Cardiac ventricle fibroblast (primary cell): ENCODE results near the gene KRTAP4-9. TPM values are rescaled to one million over a fixed set of nuclear protein-coding genes. Genes with fewer than 3 reads are reported as not detected.

Experiments
- total RNA-seq: library from RNA; depleted of rRNA; stranded (reverse); fragments of >200 nt; gene quantifications from 2 replicates; pipeline ENCODE4 v1.2.3, GENCODE V29; 2015

The KRTAP4-9 gene
- total RNA-seq, result not detected in 2 replicates

DNA sequence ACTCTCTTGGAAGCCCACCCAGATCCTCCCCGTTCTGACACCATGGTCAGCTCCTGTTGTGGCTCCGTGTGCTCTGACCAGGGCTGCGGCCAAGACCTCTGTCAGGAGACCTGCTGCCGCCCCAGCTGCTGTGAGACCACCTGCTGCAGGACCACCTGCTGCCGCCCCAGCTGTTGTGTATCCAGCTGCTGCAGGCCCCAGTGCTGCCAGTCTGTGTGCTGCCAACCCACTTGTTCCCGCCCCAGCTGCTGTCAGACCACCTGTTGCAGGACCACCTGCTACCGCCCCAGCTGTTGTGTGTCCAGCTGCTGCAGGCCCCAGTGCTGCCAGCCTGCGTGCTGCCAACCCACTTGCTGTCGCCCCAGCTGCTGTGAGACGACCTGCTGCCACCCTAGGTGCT, at the start of gene KRTAP4-9:
Gene KRTAP4-9, plus strand, starts transcription at position 43 of the 400 bp plus-strand sequence. Its CDS starts 0 bp downstream, at position 43.

DNA sequence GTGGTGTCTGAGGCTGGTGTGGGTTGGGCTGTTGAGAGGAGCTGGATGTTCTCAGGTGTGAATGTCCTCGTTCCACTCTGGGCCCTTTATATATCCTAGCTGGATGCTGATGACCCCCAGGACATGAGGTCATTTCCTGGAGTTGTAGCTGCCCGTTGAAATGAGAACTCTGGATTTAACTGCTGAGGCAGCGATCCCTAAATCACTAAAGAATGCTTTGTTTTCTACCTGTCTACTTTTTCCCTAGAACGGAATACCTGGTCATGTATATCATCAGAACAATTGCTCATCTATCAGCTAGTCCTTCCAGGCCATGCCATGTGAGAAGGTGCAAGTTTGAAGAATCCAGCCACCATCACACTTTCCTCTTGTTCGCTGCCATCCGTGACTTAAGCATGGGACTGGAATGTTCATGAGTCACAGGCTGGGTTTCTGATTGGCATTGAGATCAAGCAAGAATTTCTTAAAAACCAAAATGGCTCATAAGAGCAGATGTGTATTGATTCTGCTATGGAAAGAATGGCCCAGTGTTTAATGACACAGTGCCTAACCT, 45.1 kb upstream of the KRTAP4-9 start, which contains the start of gene KRTAP2-3:
Gene KRTAP2-3, minus strand, starts transcription at position 63 of the 553 bp plus-strand sequence. CDS start 64 bp downstream, outside the sequence.

GRCh38 chr17:41065829-41066624, 39.2 kb upstream of the KRTAP4-9 start, which contains the start of gene KRTAP2-4:
Gene KRTAP2-4 (minus strand): TSS chr17:41065879. CDS start chr17:41065845, 34 bp downstream.

DNA sequence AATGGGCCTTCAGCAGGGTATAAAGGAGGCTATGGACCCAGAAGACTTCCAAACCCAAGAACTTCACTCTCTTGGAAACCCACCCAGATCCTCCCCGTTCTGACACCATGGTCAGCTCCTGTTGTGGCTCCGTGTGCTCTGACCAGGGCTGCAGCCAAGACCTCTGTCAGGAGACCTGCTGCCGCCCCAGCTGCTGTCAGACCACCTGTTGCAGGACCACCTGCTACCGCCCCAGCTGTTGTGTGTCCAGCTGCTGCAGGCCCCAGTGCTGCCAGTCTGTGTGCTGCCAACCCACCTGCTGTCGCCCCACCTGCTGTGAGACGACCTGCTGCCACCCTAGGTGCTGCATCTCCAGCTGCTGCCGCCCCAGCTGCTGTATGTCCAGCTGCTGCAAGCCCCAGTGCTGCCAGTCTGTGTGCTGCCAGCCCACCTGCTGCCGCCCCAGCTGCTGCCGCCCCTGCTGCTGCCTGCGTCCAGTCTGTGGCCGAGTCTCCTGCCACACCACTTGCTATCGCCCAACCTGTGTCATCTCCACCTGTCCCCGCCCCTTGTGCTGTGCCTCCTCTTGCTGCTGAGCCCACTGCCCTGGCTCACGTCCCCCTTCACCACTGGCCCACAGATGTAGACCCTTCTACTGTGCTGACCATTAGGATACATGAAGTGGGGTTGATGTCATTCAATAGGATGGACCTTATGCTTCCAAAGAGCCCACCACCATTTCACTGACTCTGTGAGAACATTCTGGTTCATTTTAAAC, 20.9 kb upstream of the KRTAP4-9 start, which contains the start of gene KRTAP4-7:
Gene KRTAP4-7, plus strand, starts transcription at position 51 of the 757 bp plus-strand sequence. Its CDS starts 57 bp downstream, at position 108.

GRCh38 chr17:41098042-41098441, 7.1 kb upstream of the KRTAP4-9 start, which contains the start of gene KRTAP4-8:
Gene KRTAP4-8 (minus strand): TSS chr17:41098142. CDS start chr17:41098084, 58 bp downstream.

DNA sequence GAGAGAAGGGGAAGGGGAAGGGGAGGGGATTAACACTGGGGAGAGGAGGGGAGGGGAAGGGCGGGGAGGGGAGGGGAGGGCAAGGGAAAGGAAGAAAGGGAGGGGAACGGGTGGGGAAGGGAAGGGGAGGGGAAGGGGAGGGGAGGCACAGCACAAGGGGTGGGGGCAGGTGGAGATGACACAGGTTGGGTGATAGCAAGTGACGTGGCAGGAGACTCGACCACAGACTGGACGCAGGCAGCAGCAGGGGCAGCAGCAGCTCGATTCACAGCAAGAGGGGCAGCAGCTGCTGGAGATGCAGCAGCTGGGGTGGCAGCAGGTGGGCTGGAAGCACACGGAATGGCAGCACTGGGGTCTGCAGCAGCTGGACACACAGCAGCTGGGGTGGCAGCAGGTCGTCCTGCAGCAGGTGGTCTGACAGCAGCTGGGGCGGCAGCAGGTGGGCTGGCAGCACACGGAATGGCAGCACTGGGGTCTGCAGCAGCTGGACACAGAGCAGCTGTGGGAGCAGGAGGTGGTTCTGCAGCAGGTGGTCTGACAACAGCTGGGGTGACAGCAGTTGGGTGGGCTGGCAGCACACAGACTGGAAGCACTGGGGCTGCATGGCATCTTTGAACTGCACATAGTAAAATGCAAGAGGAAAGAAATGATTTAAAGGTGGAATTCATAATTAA, 3.5 kb upstream of the KRTAP4-9 start, which contains the start of gene KRTAP4-16:
Gene KRTAP4-16, minus strand, starts transcription at position 624 of the 674 bp plus-strand sequence. Its CDS starts 0 bp downstream, at position 624.

DNA sequence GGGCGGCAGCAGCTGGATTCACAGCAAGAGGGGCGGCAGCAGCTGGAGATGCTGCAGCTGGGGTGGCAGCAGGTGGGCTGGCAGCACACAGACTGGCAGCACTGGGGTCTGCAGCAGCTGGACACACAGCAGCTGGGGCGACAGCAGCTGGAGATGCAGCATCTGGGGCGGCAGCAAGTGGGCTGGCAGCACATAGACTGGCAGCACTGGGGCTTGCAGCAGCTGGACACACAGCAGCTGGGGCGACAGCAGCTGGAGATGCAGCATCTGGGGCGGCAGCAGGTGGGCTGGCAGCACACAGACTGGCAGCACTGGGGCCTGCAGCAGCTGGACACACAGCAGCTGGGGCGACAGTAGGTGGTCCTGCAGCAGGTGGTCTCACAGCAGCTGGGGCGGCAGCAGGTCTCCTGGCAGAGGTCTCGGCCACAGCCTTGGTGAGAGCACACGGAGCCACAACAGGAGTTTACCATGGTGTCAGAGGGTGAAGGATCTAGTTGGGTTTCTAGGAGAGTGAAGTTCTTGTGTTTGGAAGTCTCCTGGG, 12.7 kb downstream of the KRTAP4-9 start, which contains the start of gene KRTAP4-11:
Gene KRTAP4-11, minus strand, starts transcription at position 528 of the 541 bp plus-strand sequence. Its CDS starts 58 bp downstream, at position 470.

DNA sequence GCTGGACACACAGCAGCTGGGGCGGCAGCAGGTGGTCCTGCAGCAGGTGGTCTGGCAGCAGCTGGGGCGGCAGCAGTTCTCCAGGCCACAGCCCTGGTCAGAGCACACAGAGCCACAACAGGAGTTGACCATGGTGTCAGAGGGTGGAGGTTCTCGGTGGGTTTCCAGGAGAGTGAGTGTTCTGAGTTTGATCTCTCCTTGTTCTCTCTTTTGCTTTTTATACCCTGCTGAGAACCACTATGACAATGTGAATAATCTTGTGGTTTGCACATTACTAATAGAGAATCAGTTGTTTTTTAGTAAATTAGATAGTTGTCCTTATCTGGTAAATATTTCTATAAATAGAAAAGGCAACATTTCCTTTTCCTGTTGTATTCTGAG, 18.8 kb downstream of the KRTAP4-9 start, which contains the start of gene KRTAP4-12:
Gene KRTAP4-12, minus strand, starts transcription at position 192 of the 381 bp plus-strand sequence. Its CDS starts 60 bp downstream, at position 132.

DNA sequence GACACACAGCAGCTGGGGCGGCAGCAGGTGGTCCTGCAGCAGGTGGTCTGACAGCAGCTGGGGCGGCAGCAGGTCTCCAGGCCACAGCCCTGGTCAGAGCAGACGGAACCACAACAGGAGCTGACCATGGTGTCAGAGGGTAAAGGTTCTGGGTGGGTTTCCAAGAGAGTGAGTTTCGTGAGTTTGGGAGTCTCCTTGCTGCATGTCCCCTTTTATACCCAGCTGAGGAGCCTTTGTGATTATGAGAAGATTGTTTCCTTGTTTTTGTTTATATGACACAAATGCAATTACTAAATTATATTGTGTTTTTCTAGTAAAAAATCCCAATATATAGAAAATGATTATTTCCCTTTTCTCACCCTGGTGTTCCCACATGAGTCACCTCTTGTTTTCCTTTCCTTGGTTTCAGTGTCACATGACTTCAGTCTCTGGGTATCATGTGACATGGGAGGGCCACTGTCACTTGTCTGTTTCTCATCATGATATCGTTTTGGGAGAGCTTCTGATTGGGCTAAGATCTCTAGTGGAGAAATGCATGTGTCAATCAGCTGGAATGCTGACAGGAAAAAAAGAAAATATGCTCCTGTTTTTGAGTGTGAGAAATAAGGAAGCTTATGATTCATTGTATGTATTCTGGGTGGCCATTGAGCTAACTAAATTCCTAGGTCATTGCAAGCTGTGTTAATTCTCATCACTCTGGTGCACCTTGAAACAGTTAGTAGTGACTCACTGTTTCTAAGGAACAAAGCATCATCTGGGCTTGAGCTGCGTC, 35.4 kb downstream of the KRTAP4-9 start, which contains the start of gene KRTAP4-6:
Gene KRTAP4-6, minus strand, starts transcription at position 185 of the 772 bp plus-strand sequence. Its CDS starts 57 bp downstream, at position 128.

DNA sequence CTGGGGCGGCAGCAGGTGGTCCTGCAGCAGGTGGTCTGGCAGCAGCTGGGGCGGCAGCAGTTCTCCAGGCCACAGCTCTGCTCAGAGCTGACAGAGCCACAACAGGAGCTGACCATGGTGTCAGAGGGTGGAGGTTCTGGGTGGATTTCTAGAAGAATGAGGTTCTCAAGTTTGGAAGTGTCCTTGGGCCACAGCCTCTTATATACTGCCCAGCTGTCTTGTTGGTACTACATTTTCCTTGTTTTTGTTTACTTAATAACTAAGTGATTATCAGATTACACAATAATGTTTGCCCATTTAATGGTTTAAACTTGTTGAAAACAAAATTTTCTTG, 44.4 kb downstream of the KRTAP4-9 start, which contains the start of gene KRTAP4-5:
Gene KRTAP4-5, minus strand, starts transcription at position 174 of the 334 bp plus-strand sequence. Its CDS starts 58 bp downstream, at position 116.

Other genes starting within 250 kb of the KRTAP4-9 start
- gene KRT12, start 238.2 kb upstream of the KRTAP4-9 start, total RNA-seq, result not detected in 2 replicates
- gene KRT20, start 220.1 kb upstream of the KRTAP4-9 start, total RNA-seq, result not detected in 2 replicates
- not detected in 2 replicates for gene KRT23, start 167.7 kb upstream of the KRTAP4-9 start, total RNA-seq
- not detected in 2 replicates for gene KRT39, start 138.4 kb upstream of the KRTAP4-9 start, total RNA-seq
- gene KRT40, start 121.1 kb upstream of the KRTAP4-9 start, total RNA-seq, result not detected in 2 replicates
- gene KRTAP3-3, start 111.2 kb upstream of the KRTAP4-9 start, total RNA-seq, result not detected in 2 replicates
- not detected in 2 replicates for gene KRTAP3-2, start 105.5 kb upstream of the KRTAP4-9 start, total RNA-seq
- not detected in 2 replicates for gene KRTAP3-1, start 96.3 kb upstream of the KRTAP4-9 start, total RNA-seq
- not detected in 2 replicates for gene KRTAP1-5, start 78.2 kb upstream of the KRTAP4-9 start, total RNA-seq
- gene KRTAP1-4, start 75.2 kb upstream of the KRTAP4-9 start, total RNA-seq, result not detected in 2 replicates
- not detected in 2 replicates for gene KRTAP1-3, start 70.5 kb upstream of the KRTAP4-9 start, total RNA-seq
- gene KRTAP1-1, start 63.9 kb upstream of the KRTAP4-9 start, total RNA-seq, result not detected in 2 replicates
- not detected in 2 replicates for gene KRTAP2-1, start 58.1 kb upstream of the KRTAP4-9 start, total RNA-seq
- not detected in 2 replicates for gene KRTAP2-2, start 50.2 kb upstream of the KRTAP4-9 start, total RNA-seq
- gene KRTAP2-3, start 45.3 kb upstream of the KRTAP4-9 start, total RNA-seq, result not detected in 2 replicates
- not detected in 2 replicates for gene KRTAP2-4, start 39.5 kb upstream of the KRTAP4-9 start, total RNA-seq
- gene KRTAP4-7, start 21.2 kb upstream of the KRTAP4-9 start, total RNA-seq, result not detected in 2 replicates
- gene KRTAP4-8, start 7.2 kb upstream of the KRTAP4-9 start, total RNA-seq, result not detected in 2 replicates
- not detected in 2 replicates for gene KRTAP4-16, start 3.2 kb upstream of the KRTAP4-9 start, total RNA-seq
- gene KRTAP4-11, start 13.0 kb downstream of the KRTAP4-9 start, total RNA-seq, result not detected in 2 replicates
- gene KRTAP4-12, start 18.8 kb downstream of the KRTAP4-9 start, total RNA-seq, result not detected in 2 replicates
- gene KRTAP4-6, start 35.2 kb downstream of the KRTAP4-9 start, total RNA-seq, result not detected in 2 replicates
- not detected in 2 replicates for gene KRTAP4-5, start 44.4 kb downstream of the KRTAP4-9 start, total RNA-seq
- not detected in 2 replicates for gene KRTAP4-4, start 55.4 kb downstream of the KRTAP4-9 start, total RNA-seq
- gene KRTAP4-3, start 62.8 kb downstream of the KRTAP4-9 start, total RNA-seq, result not detected in 2 replicates
- gene KRTAP4-2, start 72.8 kb downstream of the KRTAP4-9 start, total RNA-seq, result not detected in 2 replicates
- not detected in 2 replicates for gene KRTAP4-1, start 79.5 kb downstream of the KRTAP4-9 start, total RNA-seq
- not detected in 2 replicates for gene KRTAP9-1, start 84.5 kb downstream of the KRTAP4-9 start, total RNA-seq
- not detected in 2 replicates for gene KRTAP9-2, start 121.3 kb downstream of the KRTAP4-9 start, total RNA-seq
- gene KRTAP9-3, start 127.1 kb downstream of the KRTAP4-9 start, total RNA-seq, result not detected in 2 replicates
- gene KRTAP9-8, start 132.6 kb downstream of the KRTAP4-9 start, total RNA-seq, result not detected in 2 replicates
- not detected in 2 replicates for gene KRTAP9-4, start 144.3 kb downstream of the KRTAP4-9 start, total RNA-seq
- gene KRTAP9-9, start 150.0 kb downstream of the KRTAP4-9 start, total RNA-seq, result not detected in 2 replicates
- gene KRTAP9-6, start 160.0 kb downstream of the KRTAP4-9 start, total RNA-seq, result not detected in 2 replicates
- gene KRTAP9-7, start 170.3 kb downstream of the KRTAP4-9 start, total RNA-seq, result not detected in 2 replicates
- gene KRTAP29-1, start 197.5 kb downstream of the KRTAP4-9 start, total RNA-seq, result not detected in 2 replicates
- gene KRTAP16-1, start 203.9 kb downstream of the KRTAP4-9 start, total RNA-seq, result not detected in 2 replicates
- not detected in 2 replicates for gene KRTAP17-1, start 210.3 kb downstream of the KRTAP4-9 start, total RNA-seq
- gene KRT33A, start 245.4 kb downstream of the KRTAP4-9 start, total RNA-seq, result not detected in 2 replicates